H1 (cell line): ENCODE data around the gene ARMH3. TPM values are rescaled to one million over a fixed set of nuclear protein-coding genes. Genes with fewer than 3 reads are reported as not detected.

Experiments used
- ASH2L ChIP-seq: fragments of 200-600, 300-600 bp; sonication (generic); IDR thresholded peaks from one replicate; pipeline ENCODE4 v1.7.1; 2017; ENCODE audit warnings: low read length
- KDM4A ChIP-seq: IDR thresholded peaks from one replicate; pipeline ENCODE4 v1.7.1; 2012; ENCODE audit warnings: low read depth, mild to moderate bottlenecking, moderate library complexity, low read length, inconsistent platforms; ENCODE audit not compliant: severe bottlenecking
- NRF1 ChIP-seq: IDR thresholded peaks from 2 replicates; pipeline ENCODE4 v1.6.1; 2011; ENCODE audit warnings: mild to moderate bottlenecking, low read depth, low read length, improper control_type of control experiment
- polyA plus RNA-seq, 7 experiments: library from polyadenylated mRNA; depleted of rRNA in 3 of 7; stranded (reverse) in 5 of 7; unstranded in 2 of 7; fragments of >200 nt in 5 of 7; fragments of 200-250 nt in 2 of 7; gene quantifications; 1 replicate in 5 of 7; 2 replicates in 1 of 7; 4 replicates in 1 of 7; pipeline versions ENCODE4 v1.2.1 to v1.2.3, GENCODE V29; 2011 to 2013; ENCODE audit warnings: missing spikeins in 2 of 7, mixed read lengths in 2 of 7
- total RNA-seq: library from RNA; stranded (reverse); fragmentation: NEBNext Ultra II Directional; extraction: Animal tissue kit (Norgen Biotek cat#: 25700); gene quantifications from 2 replicates; pipeline ENCODE4 v1.2.1, GENCODE V29; 2021
- TF ChIP-seq, protein P1 (sequence below): IDR thresholded peaks from 2 replicates; pipeline ENCODE4 v1.6.1; 2012; ENCODE audit warnings: inconsistent platforms

The ARMH3 gene
- total and polyA plus RNA-seq, 2 of the 8 experiments (the other 6 are each of a cell fraction or from before 2014, with no cell fraction given): 11.6 to 18.3 TPM

DNA sequence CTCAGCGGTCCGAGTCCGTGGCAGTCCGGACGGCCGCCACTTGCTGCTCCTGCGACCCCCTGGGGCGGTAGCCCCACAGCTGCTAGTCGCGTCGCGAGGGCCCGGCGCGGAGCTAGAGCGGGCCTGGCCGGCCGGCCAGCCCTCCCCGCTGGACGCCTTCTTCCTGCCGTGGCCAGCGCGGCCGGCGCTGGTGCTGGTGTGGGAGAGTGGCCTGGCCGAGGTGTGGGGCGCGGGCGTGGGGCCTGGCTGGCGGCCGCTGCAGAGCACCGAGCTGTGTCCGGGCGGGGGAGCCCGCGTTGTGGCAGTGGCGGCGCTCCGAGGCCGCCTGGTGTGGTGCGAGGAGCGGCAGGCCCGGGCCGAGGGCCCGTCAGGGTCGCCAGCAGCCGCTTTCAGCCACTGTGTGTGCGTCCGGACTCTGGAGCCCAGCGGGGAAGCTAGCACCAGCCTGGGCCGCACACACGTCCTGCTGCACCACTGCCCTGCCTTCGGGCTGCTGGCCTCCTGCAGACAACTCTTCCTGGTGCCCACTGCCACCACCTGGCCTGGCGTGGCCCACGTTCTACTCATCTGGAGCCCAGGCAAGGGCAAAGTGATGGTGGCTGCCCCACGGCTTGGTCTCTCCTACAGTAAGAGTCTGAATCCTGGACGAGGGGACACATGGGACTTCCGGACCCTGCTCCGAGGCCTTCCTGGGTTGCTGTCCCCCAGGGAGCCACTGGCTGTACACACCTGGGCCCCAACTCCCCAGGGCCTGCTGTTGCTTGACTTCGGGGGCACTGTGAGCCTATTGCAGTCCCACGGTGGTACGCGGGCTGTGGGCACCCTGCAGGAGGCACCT is 9.8 kb upstream of the ARMH3 start (continued):
- TF ChIP-seq ASH2L (peak; percentile 91), KDM4A (peak; percentile 94), NRF1 (no peak)
- TF ChIP-seq, protein P1, sequence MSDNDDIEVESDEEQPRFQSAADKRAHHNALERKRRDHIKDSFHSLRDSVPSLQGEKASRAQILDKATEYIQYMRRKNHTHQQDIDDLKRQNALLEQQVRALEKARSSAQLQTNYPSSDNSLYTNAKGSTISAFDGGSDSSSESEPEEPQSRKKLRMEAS: no peak
